A549 (cell line): ENCODE data around the gene NOP9. TPM values are rescaled to one million over a fixed set of nuclear protein-coding genes. Genes with fewer than 3 reads are reported as not detected.

ENCODE experiments used
- ATAC-seq, 2 experiments: fragments of 200-7000 bp in 1 of 2; fragments of >200 bp in 1 of 2; cut with Nextera tagmentation in 1 of 2; cut with Tn5 transposase in 1 of 2; 3 replicates each; pipeline versions ENCODE4 v1.8.0 to v1.9.1; 2018 to 2020; ENCODE audit warnings: mild to moderate bottlenecking in 1 of 2, moderate library complexity in 1 of 2
- CTCF ChIA-PET: fragments of 300-600 bp; sonication (Branson Sonifier 250); formaldehyde crosslinking; extraction: SDS; loops from one replicate; lab custom pipeline; 2021; ENCODE audit warnings: antibody characterized with exemption, inconsistent platforms; lab: Yijun Ruan, JAX
- POLR2A ChIA-PET: fragments of 350-600 bp; formaldehyde crosslinking; extraction: SDS; loops from one replicate; lab custom pipeline; 2021; ENCODE audit warnings: antibody characterized with exemption, inconsistent platforms; lab: Yijun Ruan, JAX
- DNase-seq, 2 experiments: peaks; one replicate each; pipeline versions ENCODE4 v3.0.0 to v3.0.0-alpha.2; 2011 to 2016; ENCODE audit warnings: low read depth in 1 of 2, low spot score in 1 of 2
- FAIRE-seq: peaks from 2 replicates; lab custom pipeline; 2011; peaks lifted over from hg19 to GRCh38; lab: Jason Lieb, UNC
- H3K27ac ChIP-seq, 2 experiments: fragments of >200 bp; sonication (Bioruptor Twin); formaldehyde crosslinking; 3 replicates each; pipeline ENCODE4 v1.5.1; 2016 to 2017
- H3K4me1 ChIP-seq: fragments of >200 bp; sonication (Bioruptor Twin); formaldehyde crosslinking; 3 replicates; pipeline ENCODE4 v1.6.1; 2016
- H3K4me2 ChIP-seq: fragments of >200 bp; sonication (Bioruptor Twin); formaldehyde crosslinking; 3 replicates; pipeline ENCODE4 v1.6.1; 2016
- H3K4me3 ChIP-seq: fragments of >200 bp; sonication (Bioruptor Twin); formaldehyde crosslinking; 3 replicates; pipeline ENCODE4 v1.5.1; 2016
- H3K9me3 ChIP-seq: fragments of >200 bp; sonication (Bioruptor Twin); formaldehyde crosslinking; 3 replicates; pipeline ENCODE4 v1.6.1; 2016
- ATOH8 ChIP-seq: fragments of 250-450 bp; sonication (Bioruptor Pico); IDR thresholded peaks from 2 replicates; pipeline ENCODE4 v1.5.0; 2020; ENCODE audit warnings: low read depth, mild to moderate bottlenecking, moderate library complexity
- CBX2 ChIP-seq: fragments of 200-600 bp; sonication (generic); IDR thresholded peaks from 2 replicates; pipeline ENCODE4 v1.6.1; 2016; ENCODE audit warnings: low read depth, mild to moderate bottlenecking, borderline replicate concordance
- CBX8 ChIP-seq: fragments of 200-600 bp; sonication (generic); IDR thresholded peaks from 2 replicates; pipeline ENCODE4 v1.6.1; 2016
- CEBPB ChIP-seq, 2 experiments: fragments of >200 bp in 1 of 2; sonication (Bioruptor Twin) in 1 of 2; formaldehyde crosslinking in 1 of 2; IDR thresholded peaks; 2 replicates each; pipeline ENCODE4 v1.6.1; 2012 to 2016
- CTCF ChIP-seq: fragments of >200 bp; sonication (Bioruptor Twin); formaldehyde crosslinking; IDR thresholded peaks from 3 replicates; pipeline ENCODE4 v1.5.1; 2016
- E2F6 ChIP-seq: IDR thresholded peaks from 2 replicates; pipeline ENCODE4 v1.6.1; 2012; ENCODE audit warnings: low read depth, borderline replicate concordance
- EHF ChIP-seq: fragments of 250-450 bp; sonication (Bioruptor Pico); IDR thresholded peaks from 2 replicates; pipeline ENCODE4 v1.5.0; 2020; ENCODE audit warnings: mild to moderate bottlenecking
- EHMT2 ChIP-seq: fragments of 200-600 bp; sonication (generic); IDR thresholded peaks from 2 replicates; pipeline ENCODE4 v1.6.1; 2016; ENCODE audit warnings: antibody characterized with exemption, low read depth, mild to moderate bottlenecking, moderate library complexity
- ELK1 ChIP-seq: fragments of 150-350 bp; IDR thresholded peaks from 2 replicates; pipeline ENCODE4 v1.6.1; 2014; ENCODE audit warnings: low read depth, mild to moderate bottlenecking, low read length
- EP300 ChIP-seq, 2 experiments: fragments of >200 bp; sonication (Bioruptor Twin); formaldehyde crosslinking; IDR thresholded peaks; 2 replicates in 1 of 2; 3 replicates in 1 of 2; pipeline ENCODE4 v1.6.1; 2016 to 2017
- FOSB ChIP-seq: fragments of 250-450 bp; sonication (Bioruptor Pico); IDR thresholded peaks from 2 replicates; pipeline ENCODE4 v1.5.0; 2020; ENCODE audit warnings: mild to moderate bottlenecking, moderate library complexity
- FOXS1 ChIP-seq: fragments of 250-450 bp; sonication (Bioruptor Pico); IDR thresholded peaks from 2 replicates; pipeline ENCODE4 v1.5.0; 2020; ENCODE audit warnings: mild to moderate bottlenecking, moderate library complexity
- GATA3 ChIP-seq: IDR thresholded peaks from 2 replicates; pipeline ENCODE4 v1.6.1; 2012; ENCODE audit warnings: borderline replicate concordance
- HES2 ChIP-seq: fragments of >200 bp; sonication (Bioruptor Twin); formaldehyde crosslinking; IDR thresholded peaks from 2 replicates; pipeline ENCODE4 v1.6.1; 2016
- JUNB ChIP-seq: fragments of >200 bp; sonication (Bioruptor Twin); formaldehyde crosslinking; IDR thresholded peaks from 2 replicates; pipeline ENCODE4 v1.6.1; 2016
- KDM1A ChIP-seq: fragments of 200-600 bp; sonication (generic); IDR thresholded peaks from 2 replicates; pipeline ENCODE4 v1.6.1; 2016; ENCODE audit warnings: low read depth, mild to moderate bottlenecking
- KDM5A ChIP-seq: fragments of 200-600 bp; sonication (generic); IDR thresholded peaks from 2 replicates; pipeline ENCODE4 v1.6.1; 2016; ENCODE audit warnings: antibody characterized with exemption, mild to moderate bottlenecking
- MAX ChIP-seq: IDR thresholded peaks from 2 replicates; pipeline ENCODE4 v1.6.1; 2012
- NFE2L2 ChIP-seq: fragments of 150-350 bp; conservative IDR thresholded peaks from 2 replicates; pipeline ENCODE4 v1.6.1; 2014; ENCODE audit warnings: low read length
- PBX3 ChIP-seq: IDR thresholded peaks from 2 replicates; pipeline ENCODE4 v1.6.1; 2012
- PHF8 ChIP-seq: fragments of 200-600 bp; sonication (generic); IDR thresholded peaks from 2 replicates; pipeline ENCODE4 v1.6.1; 2016; ENCODE audit warnings: low read depth, mild to moderate bottlenecking, antibody characterized with exemption, moderate library complexity, borderline replicate concordance
- RAD21 ChIP-seq, 2 experiments: fragments of >200 bp in 1 of 2; sonication (Bioruptor Twin) in 1 of 2; formaldehyde crosslinking in 1 of 2; IDR thresholded peaks in 1 of 2; conservative IDR thresholded peaks in 1 of 2; 2 replicates in 1 of 2; 3 replicates in 1 of 2; pipeline ENCODE4 v1.6.1; 2012 to 2018; ENCODE audit warnings: inconsistent platforms in 1 of 2
- RCOR1 ChIP-seq: fragments of 150-350 bp; IDR thresholded peaks from 2 replicates; pipeline ENCODE4 v1.6.1; 2014; ENCODE audit warnings: antibody characterized with exemption, low read length, low read depth
- RFX5 ChIP-seq: fragments of 450-650 bp; IDR thresholded peaks from 2 replicates; pipeline ENCODE4 v1.7.1; 2014; ENCODE audit warnings: antibody characterized with exemption, mild to moderate bottlenecking, moderate library complexity
- RNF2 ChIP-seq: fragments of 200-600 bp; sonication (generic); IDR thresholded peaks from 2 replicates; pipeline ENCODE4 v1.6.1; 2016; ENCODE audit warnings: low read depth, mild to moderate bottlenecking, antibody characterized with exemption, moderate library complexity, borderline replicate concordance
- SMC3 ChIP-seq: fragments of >200 bp; sonication (Bioruptor Twin); formaldehyde crosslinking; IDR thresholded peaks from 3 replicates; pipeline ENCODE4 v1.6.1; 2018; ENCODE audit warnings: inconsistent platforms
- TFCP2L1 ChIP-seq: fragments of 250-450 bp; sonication (Bioruptor Pico); IDR thresholded peaks from 2 replicates; pipeline ENCODE4 v1.5.0; 2021; ENCODE audit warnings: mild to moderate bottlenecking
- ZNF302 ChIP-seq: fragments of 250-450 bp; sonication (Bioruptor Pico); IDR thresholded peaks from 2 replicates; pipeline ENCODE4 v1.9.0; 2021; ENCODE audit warnings: inconsistent platforms, mild to moderate bottlenecking, moderate library complexity
- WGBS: methylation state at CpG from one replicate; pipeline ENCODE4 v1.1.6; 2017; ENCODE audit errors: missing lambda C conversion rate; 5-methylcytosine and 5-hydroxymethylcytosine counted together
- polyA plus RNA-seq, 4 experiments: library from polyadenylated mRNA; depleted of rRNA in 3 of 4; stranded (reverse); fragments of >200 nt; fragmentation: RNase III in 1 of 4; extraction: RNeasy Plus Mini Kit Qiagen cat#74134 plus additional on column Dnase treatment in 1 of 4; gene quantifications; 2 replicates in 3 of 4; 3 replicates in 1 of 4; pipeline ENCODE4 v1.2.3, GENCODE V29; 2011 to 2017

Gene NOP9
- polyA plus RNA-seq, 2 of the 4 experiments (the other 2 are of a cell fraction) = 16.5 to 24.5 TPM

- ATAC-seq (peak in 1 of 2 experiments; percentile 14; a peak in 3 of 6 replicates), FAIRE-seq (no peak)
- 79% methylated on average over 20 of the region's 26 CpGs for WGBS
- TF ChIP-seq MAX = no peak
- no peak for TF ChIP-seq ZNF302 (CRISPR knock-in tag)
- TF ChIP-seq KDM5A = no peak
- no peak for TF ChIP-seq TFCP2L1 (CRISPR knock-in tag)
- no peak for TF ChIP-seq JUNB
- TF ChIP-seq RNF2 = no peak
- TF ChIP-seq SMC3 = no peak
- no peak for TF ChIP-seq ATOH8 (CRISPR knock-in tag)
- no peak for TF ChIP-seq PHF8
- no peak for TF ChIP-seq RCOR1
- TF ChIP-seq, all 56 proteins: peak for 0
- DNase-seq = no peak
- POLR2A ChIA-PET = interaction anchor here (1.0 to 3.4 kb wide), 3 partner anchors 99 to 110 kb away, joined by 3 to 66 read pairs (median 4); partner anchors contain the start of genes CBLN3, KHNYN and SDR39U1
- Histone ChIP-seq H3K9me3 (no peaks in the 10 kb centered on the region), H3K4me1 (peaks cover 3% of the 10 kb centered on the region; the same call in 1 of the 3 replicates), H3K4me3 (no peak overlapping the region), H3K4me2 (peak overlapping the region; percentile 76), H3K27ac (no peak overlapping the region)
- CTCF ChIA-PET = interaction anchor here (0.7 to 46.6 kb wide), 20 partner anchors 9 to 110 kb away, joined by 3 to 1142 read pairs (median 7); partner anchors contain the start of genes CBLN3, CIDEB, KHNYN and LTB4R
Measured at GRCh38 chr14:24331731-24332267, 32.1 kb downstream of the NOP9 start.

- WGBS = 46% methylated on average over 53 of the region's 56 CpGs
- FAIRE-seq (no peak), DNase-seq (peak; percentile 71 to 93), ATAC-seq (peak; percentile 71 to 84)
- Histone ChIP-seq H3K4me2 (peak overlapping the region; percentile 76), H3K27ac (peak overlapping the region in 1 of 2 experiments; percentile 45; a peak in 1 of 6 replicates), H3K9me3 (no peaks in the 10 kb centered on the region), H3K4me1 (peaks cover 3% of the 10 kb centered on the region; the same call in 1 of the 3 replicates), H3K4me3 (no peak overlapping the region; the same call in 2 of the 3 replicates)
- ChIA-PET POLR2A (interaction anchor here (1.0 to 3.4 kb wide), 5 partner anchors 98 to 110 kb away, joined by 3 to 66 read pairs (median 8); partner anchors contain the start of genes CBLN3, KHNYN and SDR39U1), CTCF (interaction anchor here (0.7 to 46.6 kb wide), 35 partner anchors 8 to 98 kb away, joined by 3 to 1142 read pairs (median 7); partner anchors contain the start of genes CBLN3, CIDEB, KHNYN and LTB4R)
- TF ChIP-seq ELK1 (no peak), JUNB (no peak), RFX5 (no peak), RNF2 (no peak), EP300 (IDR thresholded peaks at IDR 0.05) (no peak), TFCP2L1 (CRISPR knock-in tag) (no peak), MAX (peak; percentile 34; the same call in 1 of the 2 replicates), CBX8 (no peak), CTCF (peak; percentile 46), KDM5A (no peak), FOSB (no peak), KDM1A (no peak), FOXS1 (no peak), CEBPB (IDR thresholded peaks at IDR 0.05) (peak in 1 of 2 experiments; percentile 70; a peak in 3 of 4 replicates), NFE2L2 (no peak), SMC3 (peak; percentile 30; the same call in 2 of the 3 replicates), PBX3 (no peak), HES2 (no peak), EHF (CRISPR knock-in tag) (no peak), GATA3 (no peak), RAD21 (conservative IDR thresholded peaks at IDR 0.05 in 1 of 2, IDR thresholded peaks at IDR 0.05 in 1 of 2) (peak in 1 of 2 experiments; percentile 46; a peak in 3 of 5 replicates), E2F6 (no peak), EHMT2 (no peak), CBX2 (no peak)
Measured at GRCh38 chr14:24332268-24332993, 32.8 kb downstream of the NOP9 start.
